K562 (cell line): ENCODE results near the gene SPAG17. TPM values are rescaled to one million over a fixed set of nuclear protein-coding genes. Genes with fewer than 3 reads are reported as not detected.

Experiments
- ATAC-seq: fragments of 200-7000 bp; cut with Tn5 transposase; 3 replicates; pipeline ENCODE4 v1.9.1; 2020; ENCODE audit warnings: moderate library complexity
- BruUV-seq: library from RNA; stranded (reverse); fragments of 400-500 nt; replicated peaks from 2 replicates; lab custom pipeline; 2021; lab: Mats Ljungman, UMichigan
- CTCF ChIA-PET: fragments of 300-600 bp; formaldehyde crosslinking; extraction: SDS; loops from one replicate; lab custom pipeline; 2021; ENCODE audit warnings: low intra/inter-chr PET ratio; lab: Yijun Ruan, JAX
- POLR2A ChIA-PET: fragments of 300-600, 350-650 bp; sonication (Branson Sonifier 250); formaldehyde crosslinking; extraction: SDS; loops from one replicate; lab custom pipeline; 2021; ENCODE audit warnings: antibody characterized with exemption, inconsistent platforms; lab: Yijun Ruan, JAX
- DNase-seq, 4 experiments: peaks; one replicate each; pipeline versions ENCODE4 v3.0.0 to v3.0.0-alpha.2; 2011 to 2018; ENCODE audit warnings: low spot score in 3 of 4, mixed read lengths in 3 of 4; ENCODE audit errors: extremely low read depth in 1 of 4
- FAIRE-seq: peaks from 2 replicates; lab custom pipeline; 2011; peaks lifted over from hg19 to GRCh38; lab: Jason Lieb, UNC
- H2AFZ ChIP-seq: 2 replicates; pipeline ENCODE4 v1.6.0; 2011; ENCODE audit warnings: low read depth, low read length, control low read depth, inconsistent platforms
- H3K27ac ChIP-seq: fragments of 200-600 bp; 3 replicates; pipeline ENCODE4 v1.8.0; 2011; ENCODE audit warnings: low read depth, mild to moderate bottlenecking, control low read depth, inconsistent platforms, low read length, moderate library complexity, mixed read lengths; ENCODE audit errors: extremely low read depth
- H3K27me3 ChIP-seq, 2 experiments: fragments of 300-600 bp in 1 of 2; 2 replicates in 1 of 2; 3 replicates in 1 of 2; pipeline versions ENCODE4 v1.6.0 to v1.8.0; 2011; ENCODE audit warnings: inconsistent platforms in 2 of 2, low read length in 2 of 2, mild to moderate bottlenecking in 1 of 2, mixed read lengths in 1 of 2, moderate library complexity in 1 of 2; ENCODE audit not compliant: control insufficient read depth in 2 of 2, insufficient read depth in 2 of 2
- H3K36me3 ChIP-seq: fragments of 300-600 bp; 3 replicates; pipeline ENCODE4 v1.8.0; 2011; ENCODE audit warnings: mild to moderate bottlenecking, low read length, inconsistent platforms; ENCODE audit not compliant: control insufficient read depth, insufficient read depth
- H3K4me1 ChIP-seq, 2 experiments: fragments of 200-600 bp in 1 of 2; replicated peaks in 1 of 2; 2 replicates in 1 of 2; 3 replicates in 1 of 2; pipeline versions ENCODE4 v1.5.1 to v1.8.0; 2011; ENCODE audit warnings: inconsistent platforms in 2 of 2, low read length in 2 of 2, mild to moderate bottlenecking in 1 of 2, mixed read lengths in 1 of 2, moderate library complexity in 1 of 2; ENCODE audit not compliant: control insufficient read depth in 2 of 2, insufficient read depth in 2 of 2
- H3K4me2 ChIP-seq: 2 replicates; pipeline ENCODE4 v1.6.1; 2011; ENCODE audit warnings: low read length, control low read depth, inconsistent platforms, mixed read lengths; ENCODE audit not compliant: insufficient read depth
- H3K4me3 ChIP-seq: fragments of 200-600 bp; sonication (generic), shearing (Covaris generic); 2 replicates; pipeline ENCODE4 v1.5.1; 2016; ENCODE audit warnings: control low read depth, inconsistent platforms
- H3K79me2 ChIP-seq: fragments of 200-600 bp; 3 replicates; pipeline ENCODE4 v1.8.0; 2011; ENCODE audit warnings: low read length, inconsistent platforms; ENCODE audit not compliant: control insufficient read depth, insufficient read depth
- H3K9ac ChIP-seq, 2 experiments: 2 replicates each; pipeline versions ENCODE4 v1.6.0 to v1.6.1; 2011; ENCODE audit warnings: low read depth in 2 of 2, low read length in 2 of 2, control low read depth in 1 of 2, inconsistent platforms in 1 of 2, mild to moderate bottlenecking in 1 of 2, mixed read lengths in 1 of 2; ENCODE audit not compliant: insufficient read depth in 1 of 2
- H3K9me1 ChIP-seq: one replicate; pipeline ENCODE4 v1.6.0; 2011; ENCODE audit warnings: inconsistent platforms, mild to moderate bottlenecking, low read length, moderate library complexity; ENCODE audit not compliant: control insufficient read depth, insufficient read depth
- H3K9me3 ChIP-seq: replicated peaks from 2 replicates; pipeline ENCODE4 v1.5.1; 2011; ENCODE audit warnings: low read depth, low read length, inconsistent platforms; ENCODE audit not compliant: control insufficient read depth, insufficient read depth
- H4K20me1 ChIP-seq: replicated peaks from 2 replicates; pipeline ENCODE4 v1.6.1; 2011; ENCODE audit warnings: low read length, inconsistent platforms, mixed read lengths; ENCODE audit not compliant: control insufficient read depth, insufficient read depth
- ATF3 ChIP-seq, 2 experiments: fragments of 450-650 bp in 1 of 2; sonication (generic) in 1 of 2; formaldehyde crosslinking in 1 of 2; IDR thresholded peaks in 1 of 2; conservative IDR thresholded peaks in 1 of 2; 2 replicates each; pipeline versions ENCODE4 v1.6.1 to v1.8.1; 2016 to 2023; ENCODE audit warnings: mild to moderate bottlenecking in 2 of 2, moderate library complexity in 2 of 2, inconsistent platforms in 1 of 2, missing genetic modification reagents in 1 of 2
- CBX8 ChIP-seq: fragments of 200-600 bp; sonication (generic); IDR thresholded peaks from 2 replicates; pipeline ENCODE4 v1.6.1; 2012; ENCODE audit warnings: borderline replicate concordance, mixed run types, low read depth, mild to moderate bottlenecking, moderate library complexity, mixed read lengths, low read length, control low read depth, inconsistent platforms; ENCODE audit not compliant: poor library complexity, severe bottlenecking; ENCODE audit errors: extremely low read depth
- HDAC6 ChIP-seq: IDR thresholded peaks from 2 replicates; pipeline ENCODE4 v1.6.1; 2012; ENCODE audit warnings: low read depth, mild to moderate bottlenecking, control low read depth, inconsistent platforms, low read length, moderate library complexity
- NFIX ChIP-seq: fragments of 250-450 bp; sonication (Bioruptor Pico); IDR thresholded peaks from 2 replicates; pipeline ENCODE4 v1.4.0; 2020; ENCODE audit warnings: low read depth, mild to moderate bottlenecking, moderate library complexity
- NFRKB ChIP-seq: fragments of 450-650 bp; IDR thresholded peaks from 2 replicates; pipeline ENCODE4 v1.6.1; 2016; ENCODE audit warnings: low read depth
- NR2C1 ChIP-seq, 2 experiments: fragments of 450-650 bp; IDR thresholded peaks; 2 replicates each; pipeline ENCODE4 v1.6.1; 2017; ENCODE audit warnings: mild to moderate bottlenecking in 2 of 2, antibody characterized with exemption in 1 of 2, inconsistent platforms in 1 of 2, missing compliant biosample characterization in 1 of 2, missing genetic modification characterization in 1 of 2
- NRF1 ChIP-seq, 2 experiments: fragments of 450-650 bp; IDR thresholded peaks in 1 of 2; conservative IDR thresholded peaks in 1 of 2; 2 replicates each; pipeline ENCODE4 v1.6.1; 2014; ENCODE audit warnings: mild to moderate bottlenecking in 2 of 2
- SUPT5H ChIP-seq: fragments of 450-650 bp; IDR thresholded peaks from 2 replicates; pipeline ENCODE4 v1.6.1; 2016
- ZNF589 ChIP-seq: fragments of 200-800 bp; sonication (Bioruptor generic); IDR thresholded peaks from 2 replicates; pipeline ENCODE4 v1.6.1; 2016; ENCODE audit warnings: low read depth, missing genetic modification characterization, missing compliant biosample characterization
- WGBS: fragments of 100-300 bp; shearing (Covaris generic); methylation state at CpG from one replicate; pipeline ENCODE4 v1.1.6; 2016; ENCODE audit warnings: low coverage, mixed read lengths; ENCODE audit not compliant: insufficient coverage; ENCODE audit errors: missing lambda C conversion rate; 5-methylcytosine and 5-hydroxymethylcytosine counted together
- in situ Hi-C: fragments of 300-500 bp; cut with MboI; formaldehyde crosslinking; loops from 4 replicates; pipeline ENCODE4 v1.15.0; 2018; ENCODE audit warnings: inconsistent platforms, mixed read lengths
- intact Hi-C: fragments of 100-400 bp; cut with micrococcal nuclease; formaldehyde crosslinking; loops from 2 replicates; pipeline ENCODE4 v1.14.2; 2022
- polyA plus RNA-seq, 8 experiments: library from polyadenylated mRNA; depleted of rRNA in 4 of 8; stranded (reverse) in 5 of 8; unstranded in 3 of 8; fragments of >200 nt; fragmentation: Nextera tagmentation in 2 of 8; fragmentation: Illumina TruSeq in 1 of 8; extraction: Ambion mirVana in 2 of 8; extraction: Trizol in 1 of 8; gene quantifications; 2 replicates each; pipeline versions ENCODE4 v1.2.1 to v1.2.3, GENCODE V29; 2011 to 2014; ENCODE audit warnings: inconsistent platforms in 1 of 8, missing spikeins in 1 of 8
- total RNA-seq, 7 experiments: library from RNA; depleted of rRNA in 6 of 7; stranded (reverse); fragments of >200 nt in 6 of 7; fragmentation: Illumina TruSeq in 2 of 7; extraction: Trizol in 2 of 7; gene quantifications; 2 replicates each; pipeline versions ENCODE4 v1.2.1 to v1.2.3, GENCODE V29; 2011 to 2021; ENCODE audit warnings: low replicate concordance in 1 of 7

Gene SPAG17
- total and polyA plus RNA-seq, 9 of the 15 experiments (the other 6 are each of a cell fraction or from before 2014, with no cell fraction given) = 0.07 to 2.1 (median 1.5) TPM

DNA sequence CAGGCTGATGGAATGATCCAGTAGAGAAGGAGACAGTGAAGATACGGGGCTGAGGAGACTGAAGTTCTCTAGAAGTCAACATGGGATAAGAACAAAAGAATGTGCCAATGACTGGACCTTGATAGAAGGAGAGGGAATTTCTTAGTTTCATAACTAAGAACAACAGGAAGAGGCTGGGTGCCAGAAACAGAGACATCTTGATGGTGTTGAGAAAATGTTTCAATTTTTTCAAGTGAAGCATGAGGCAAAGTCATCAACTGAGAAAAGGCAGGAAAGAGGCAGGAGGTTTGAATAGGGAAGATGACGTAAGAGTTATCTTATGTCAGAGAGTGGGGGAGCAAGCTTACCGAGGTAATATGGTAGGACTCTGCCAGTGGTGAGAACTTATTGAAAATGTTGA lies 80.1 kb downstream of the SPAG17 start:
- POLR2A ChIA-PET = no interaction called here
- 2% methylated on average over 3 of the region's 3 CpGs for WGBS
- intact Hi-C loops (no loop called here), in situ Hi-C loops (no loop called here)
- no peak overlapping the region for H3K4me3 ChIP-seq
- ATAC-seq (no peak), DNase-seq (no peak), FAIRE-seq (no peak)
- H4K20me1 ChIP-seq = no peaks in the 10 kb centered on the region
- H3K79me2 ChIP-seq = no peaks in the 10 kb centered on the region
- no peak overlapping the region for H3K27ac ChIP-seq
- H3K36me3 ChIP-seq = no peaks in the 10 kb centered on the region
- H3K9me3 ChIP-seq = no peaks in the 10 kb centered on the region
- no peak overlapping the region for H3K4me2 ChIP-seq
- H3K4me1 ChIP-seq = no peaks in the 10 kb centered on the region
- BruUV-seq = no TSS peak
- no peaks in the 10 kb centered on the region for H3K9me1 ChIP-seq
- H2AFZ ChIP-seq = no peak overlapping the region
- no peaks in the 10 kb centered on the region for H3K27me3 ChIP-seq
- CTCF ChIA-PET = no interaction called here
- TF ChIP-seq ATF3 (IDR thresholded peaks at IDR 0.05) = 0 out of 2 replicates have a peak, but pooled peaks have one; percentile 28
- no peak for TF ChIP-seq ATF3 (CRISPR knock-in tag; conservative IDR thresholded peaks at IDR 0.05)
- no peak for TF ChIP-seq ZNF589 (CRISPR knock-in tag)
- TF ChIP-seq NFIX (CRISPR knock-in tag) = no peak
- H3K9ac ChIP-seq = no peak overlapping the region

- ChIA-PET POLR2A (no interaction called here), CTCF (no interaction called here)
- Histone ChIP-seq H3K36me3 (no peaks in the 10 kb centered on the region), H3K9me3 (no peaks in the 10 kb centered on the region), H3K9ac (no peak overlapping the region), H3K27me3 (no peaks in the 10 kb centered on the region), H3K9me1 (no peaks in the 10 kb centered on the region), H3K4me3 (no peak overlapping the region), H3K79me2 (no peaks in the 10 kb centered on the region), H4K20me1 (no peaks in the 10 kb centered on the region), H2AFZ (no peak overlapping the region), H3K4me1 (no peaks in the 10 kb centered on the region), H3K27ac (no peak overlapping the region), H3K4me2 (no peak overlapping the region)
- no peak for DNase-seq
- in situ Hi-C loops = no loop called here
- intact Hi-C loops = no loop called here
- no TSS peak for BruUV-seq
- FAIRE-seq = no peak
- 0% methylated on average over 3 of the region's 3 CpGs for WGBS
- ATAC-seq = no peak
- TF ChIP-seq NR2C1 (IDR thresholded peaks at IDR 0.05) (no peak), NR2C1 (tag; IDR thresholded peaks at IDR 0.05) (no peak), SUPT5H (no peak), CBX8 (no peak), HDAC6 (no peak), NRF1 (conservative IDR thresholded peaks at IDR 0.05 in 1 of 2, IDR thresholded peaks at IDR 0.05 in 1 of 2) (no peak), NFRKB (no peak)
- TF ChIP-seq, all 486 proteins: peak for 0
These were observed 82.6 kb downstream of the SPAG17 start for GRCh38 chr1:118102445-118102844.
